Neuron (in vitro differentiated cells): ENCODE measurements around the gene PI4KA.
"Not testable (repeated sequence)": the region's sequence is repeated elsewhere in the genome, so short reads cannot be mapped to it uniquely, and the experiment has no call there.

ENCODE experiments used
- H2AFZ ChIP-seq: one replicate; pipeline ENCODE4 v1.6.1; 2013; ENCODE audit warnings: low read depth, mild to moderate bottlenecking, inconsistent platforms, low read length, moderate library complexity
- H3K27me3 ChIP-seq: one replicate; pipeline ENCODE4 v1.6.1; 2013; ENCODE audit warnings: low read length; ENCODE audit not compliant: insufficient read depth
- H3K36me3 ChIP-seq: one replicate; pipeline ENCODE4 v1.6.1; 2013; ENCODE audit warnings: low read length; ENCODE audit not compliant: insufficient read depth
- H3K4me1 ChIP-seq: one replicate; pipeline ENCODE4 v1.6.1; 2013; ENCODE audit warnings: low read length; ENCODE audit not compliant: insufficient read depth
- H3K4me3 ChIP-seq: 2 replicates; pipeline ENCODE4 v1.5.1; 2013; ENCODE audit warnings: mild to moderate bottlenecking, low read length, moderate library complexity
- H3K9me3 ChIP-seq: one replicate; pipeline ENCODE4 v1.6.1; 2013; ENCODE audit warnings: low read length

The PI4KA gene

DNA sequence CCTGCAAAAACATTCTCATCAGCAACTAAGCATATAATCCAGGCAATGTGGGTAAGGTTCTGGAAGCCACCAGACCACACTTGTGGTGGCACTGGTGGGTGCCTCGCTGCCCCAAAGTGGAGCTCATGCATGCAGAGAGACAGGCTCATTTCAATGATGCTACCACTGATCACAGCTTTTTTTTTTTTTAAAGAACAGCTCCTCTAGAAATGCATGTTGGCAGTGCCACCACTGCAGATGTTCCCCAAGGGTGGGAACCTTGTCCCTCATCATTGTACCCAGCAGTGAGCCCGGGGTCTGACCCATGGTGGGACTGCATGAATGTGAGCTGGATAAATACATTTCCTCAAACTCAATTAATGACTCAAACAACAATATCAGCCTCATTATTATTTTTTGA is 115.8 kb downstream of the PI4KA start:
- H3K27me3 ChIP-seq: no peaks in the 10 kb centered on the region
- H3K4me3 ChIP-seq: no peak overlapping the region
- peaks cover 9% of the 10 kb centered on the region for H3K9me3 ChIP-seq
- H3K36me3 ChIP-seq: peaks cover 65% of the 10 kb centered on the region
- no peak overlapping the region for H2AFZ ChIP-seq
- H3K4me1 ChIP-seq: no peaks in the 10 kb centered on the region

GRCh38 chr22:20741634-20742581 is 116.7 kb downstream of the PI4KA start:
- Histone ChIP-seq H3K4me3 (no peak overlapping the region), H3K36me3 (peaks cover 59% of the 10 kb centered on the region), H2AFZ (no peak overlapping the region), H3K27me3 (no peaks in the 10 kb centered on the region), H3K9me3 (peaks cover 9% of the 10 kb centered on the region), H3K4me1 (no peaks in the 10 kb centered on the region)

GRCh38 chr22:20741008-20741633 is 117.5 kb downstream of the PI4KA start:
- peaks cover 9% of the 10 kb centered on the region for H3K9me3 ChIP-seq
- H3K27me3 ChIP-seq: no peaks in the 10 kb centered on the region
- H3K36me3 ChIP-seq: peaks cover 54% of the 10 kb centered on the region
- H3K4me3 ChIP-seq: no peak overlapping the region
- H2AFZ ChIP-seq: no peak overlapping the region
- H3K4me1 ChIP-seq: no peaks in the 10 kb centered on the region

DNA sequence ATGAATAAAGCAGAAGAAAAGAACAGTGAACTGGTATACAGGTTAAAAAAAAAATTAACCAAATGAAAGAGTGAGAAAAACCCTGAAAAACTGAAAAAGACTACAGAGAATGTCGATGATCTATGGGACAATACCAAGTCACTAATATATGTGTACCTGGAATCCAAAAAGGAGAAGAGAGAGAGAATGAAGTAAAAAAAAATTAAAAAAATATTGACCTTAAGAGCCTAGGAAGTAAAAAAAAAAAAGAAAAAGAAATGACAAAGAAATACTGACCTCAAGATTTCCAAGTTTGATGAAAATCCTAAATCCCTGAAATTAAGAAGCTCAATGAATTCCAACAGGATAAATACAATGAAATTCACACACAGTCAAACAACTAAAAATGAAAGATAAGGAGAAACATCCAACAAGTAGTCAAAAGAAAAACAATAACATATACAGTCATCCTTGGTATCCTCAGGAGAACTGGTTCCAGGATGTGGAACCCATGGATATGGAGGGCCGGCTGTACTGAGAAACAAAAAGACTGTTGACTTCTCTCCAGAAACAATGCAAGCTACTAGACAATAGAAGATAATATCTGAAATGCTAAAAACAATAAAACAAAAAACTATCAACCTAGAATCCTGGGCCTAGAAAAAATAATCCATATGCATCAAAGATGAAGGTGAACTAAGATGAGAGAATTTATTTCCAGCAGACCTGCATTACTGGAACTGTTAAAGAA is 118.2 kb downstream of the PI4KA start:
- Histone ChIP-seq H3K4me1 (no peaks in the 10 kb centered on the region), H3K9me3 (peaks cover 9% of the 10 kb centered on the region), H3K27me3 (no peaks in the 10 kb centered on the region), H3K4me3 (no peak overlapping the region), H2AFZ (no peak overlapping the region), H3K36me3 (peaks cover 50% of the 10 kb centered on the region)

DNA sequence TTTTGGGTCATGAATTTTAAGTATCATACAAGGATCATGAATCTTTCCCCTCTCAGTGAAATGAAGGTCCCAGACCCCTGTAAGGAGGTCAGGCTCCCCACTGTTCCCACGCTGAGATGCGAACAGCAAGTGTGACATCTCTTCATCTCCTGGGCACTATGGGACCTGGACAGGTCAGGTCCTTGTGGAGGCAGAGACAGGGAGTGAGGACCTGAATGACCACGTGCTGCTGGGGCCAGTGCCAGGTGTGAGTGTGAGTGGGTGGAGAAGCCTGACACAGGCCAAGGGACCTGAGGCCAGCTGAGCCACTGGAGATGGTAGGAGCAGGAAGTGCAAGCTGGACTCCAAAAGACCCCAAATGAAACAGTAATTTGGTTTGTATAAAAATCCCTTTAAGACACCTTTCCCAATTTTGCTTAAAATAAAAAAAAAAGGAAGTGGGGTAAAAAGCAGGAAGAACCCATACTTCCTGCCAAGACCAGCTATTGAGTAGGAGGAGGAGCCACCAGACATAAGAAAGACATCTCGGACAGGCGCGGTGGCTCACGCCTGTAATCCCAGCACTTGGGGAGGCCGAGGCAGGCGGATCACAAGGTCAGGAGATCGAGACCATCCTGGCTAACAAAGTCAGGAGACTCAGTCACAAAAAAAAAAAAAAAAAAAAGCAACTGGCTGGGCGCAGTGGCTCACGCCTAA is 120.1 kb downstream of the PI4KA start:
- Histone ChIP-seq H2AFZ (no peak overlapping the region), H3K4me3 (no peak overlapping the region), H3K36me3 (peaks cover 40% of the 10 kb centered on the region), H3K4me1 (no peaks in the 10 kb centered on the region), H3K9me3 (peaks cover 9% of the 10 kb centered on the region), H3K27me3 (no peaks in the 10 kb centered on the region)

- not testable (repeated sequence) for H3K4me3 ChIP-seq, H3K9me3 ChIP-seq, H2AFZ ChIP-seq, H3K4me1 ChIP-seq, H3K27me3 ChIP-seq
- peaks cover 28% of the 10 kb centered on the region for H3K36me3 ChIP-seq
Measured at GRCh38 chr22:20736891-20737290, 121.7 kb downstream of the PI4KA start.

DNA sequence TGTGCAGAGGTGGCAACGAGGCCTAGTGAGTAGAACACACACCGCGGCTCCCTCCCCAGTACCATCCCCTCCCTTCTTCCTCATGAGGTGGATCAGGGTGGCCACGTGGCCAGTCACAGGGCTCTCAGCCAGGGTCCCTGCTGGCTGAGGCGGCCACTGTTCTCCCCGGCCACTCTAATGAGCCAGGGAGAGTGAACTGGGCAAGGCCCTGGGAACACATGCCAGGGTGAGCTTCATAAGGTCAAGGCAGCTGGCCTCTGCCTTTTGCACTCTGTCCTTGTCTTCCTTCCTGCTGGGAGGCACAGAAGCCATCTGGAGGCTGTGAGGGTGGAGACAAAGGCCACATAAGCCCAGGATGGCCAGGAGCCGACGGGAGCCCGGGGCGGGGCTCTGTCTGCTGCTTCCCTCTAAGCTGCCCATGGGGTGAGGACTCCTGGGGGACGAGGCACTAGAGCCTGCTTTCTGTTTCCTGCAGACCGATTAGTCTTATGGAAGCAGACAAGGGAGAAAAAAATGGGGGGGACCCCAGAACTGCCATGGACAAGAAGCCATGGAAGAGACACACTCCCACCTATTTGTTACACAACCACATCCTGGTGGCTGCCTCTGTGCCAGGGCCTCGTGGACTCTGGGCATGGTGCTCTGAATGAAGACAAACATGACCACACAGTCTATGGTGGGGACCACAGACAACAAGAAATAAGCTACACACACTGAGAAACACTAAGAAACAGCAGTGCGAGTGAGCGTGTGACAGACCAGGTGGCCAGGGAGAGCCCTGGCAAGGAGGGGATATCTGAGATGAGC is 123.1 kb downstream of the PI4KA start:
- H3K4me3 ChIP-seq, H3K4me1 ChIP-seq, H2AFZ ChIP-seq, H3K9me3 ChIP-seq, H3K27me3 ChIP-seq: not testable (repeated sequence)
- peaks cover 18% of the 10 kb centered on the region for H3K36me3 ChIP-seq

GRCh38 chr22:20732431-20732830 is 126.2 kb downstream of the PI4KA start:
- not testable (repeated sequence) for H2AFZ ChIP-seq, H3K4me1 ChIP-seq

GRCh38 chr22:20729194-20729593 is 129.4 kb downstream of the PI4KA start:
- Histone ChIP-seq H3K27me3 (no peaks in the 10 kb centered on the region), H2AFZ (no peak overlapping the region), H3K4me1 (no peaks in the 10 kb centered on the region), H3K9me3 (no peaks in the 10 kb centered on the region), H3K36me3 (peaks cover 37% of the 10 kb centered on the region), H3K4me3 (no peak overlapping the region)

More at GRCh38 chr22:20732431-20732830, 126.2 kb downstream of the PI4KA start:
- not testable (repeated sequence) for H3K4me3 ChIP-seq, H3K9me3 ChIP-seq, H3K27me3 ChIP-seq
- H3K36me3 ChIP-seq: peaks cover 22% of the 10 kb centered on the region

GRCh38 chr22:20728523-20729190 is 130.0 kb downstream of the PI4KA start:
- H3K9me3 ChIP-seq: no peaks in the 10 kb centered on the region
- no peak overlapping the region for H2AFZ ChIP-seq
- H3K4me1 ChIP-seq: no peaks in the 10 kb centered on the region
- H3K4me3 ChIP-seq: no peak overlapping the region
- H3K36me3 ChIP-seq: peaks cover 37% of the 10 kb centered on the region
- H3K27me3 ChIP-seq: no peaks in the 10 kb centered on the region

GRCh38 chr22:20727118-20728015 is 131.2 kb downstream of the PI4KA start:
- no peaks in the 10 kb centered on the region for H3K4me1 ChIP-seq
- H2AFZ ChIP-seq: no peak overlapping the region
- H3K27me3 ChIP-seq: no peaks in the 10 kb centered on the region
- no peak overlapping the region for H3K4me3 ChIP-seq
- H3K36me3 ChIP-seq: peaks cover 37% of the 10 kb centered on the region
- H3K9me3 ChIP-seq: no peaks in the 10 kb centered on the region
